GM19452 (cell line): ENCODE results near the gene MPPED2.
"Not testable (repeated sequence)": the region's sequence is repeated elsewhere in the genome, so short reads cannot be mapped to it uniquely, and the experiment has no call there.

Source experiments
- ATAC-seq: cut with Tn5 transposase; IDR thresholded peaks from one replicate; pipeline ENCODE4 v1.9.1; 2021; ENCODE audit not compliant: unreplicated experiment

The MPPED2 gene

DNA sequence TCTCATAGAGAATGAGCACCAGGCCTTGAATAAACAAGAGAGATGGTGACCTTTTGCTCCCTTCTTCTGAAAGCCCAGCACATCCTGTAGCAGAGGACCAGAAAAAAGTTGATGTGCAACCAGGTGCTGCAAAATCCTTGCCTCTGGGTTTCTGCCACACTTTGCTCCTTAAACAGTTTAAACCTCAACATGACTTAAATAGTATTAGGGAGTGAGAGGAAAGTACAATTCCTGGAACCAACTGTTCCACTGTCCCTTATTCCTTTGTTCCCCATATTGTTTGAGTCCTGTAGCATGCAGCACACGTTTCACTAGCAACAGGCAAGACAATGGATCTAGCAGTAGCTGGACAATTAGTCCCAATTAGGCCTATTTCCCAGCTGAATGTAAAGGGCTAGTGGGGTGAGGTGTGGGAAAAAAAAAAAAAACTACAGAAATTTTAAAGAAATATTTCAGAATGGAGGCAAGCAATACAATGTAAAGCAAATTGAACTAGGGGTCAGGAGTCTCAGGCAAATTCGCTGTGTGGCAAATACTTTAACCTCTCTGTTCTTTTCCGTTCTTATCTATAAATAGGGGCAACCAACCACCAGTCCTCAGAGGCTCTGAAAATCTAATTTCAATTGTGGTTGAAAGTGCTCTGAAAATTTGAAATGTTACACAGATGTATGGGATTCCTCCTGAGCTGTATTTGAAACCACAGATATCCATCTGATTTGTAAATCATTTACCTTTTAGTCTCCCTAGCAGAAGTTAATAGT lies 6.6 kb downstream of the MPPED2 start:
- ATAC-seq = no peak

DNA sequence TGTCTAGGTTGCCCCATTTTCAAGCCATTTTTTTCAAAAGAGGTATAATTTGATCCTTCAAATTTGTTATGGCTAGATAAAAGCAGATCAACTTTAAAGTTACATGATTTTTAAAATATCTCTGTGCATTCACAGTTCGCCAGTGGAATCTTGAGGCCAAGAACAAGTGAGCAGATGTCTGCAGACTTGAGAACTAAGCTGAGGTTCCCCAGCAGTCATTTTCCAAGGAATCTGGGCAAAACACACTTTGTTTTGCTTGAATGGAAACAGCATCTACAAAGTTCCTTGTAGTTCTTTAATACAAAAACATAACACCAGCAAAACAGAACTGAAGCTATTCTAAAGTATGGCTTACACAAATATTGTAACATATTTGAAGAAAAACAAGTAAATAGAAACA lies 7.7 kb downstream of the MPPED2 start:
- ATAC-seq = no peak

DNA sequence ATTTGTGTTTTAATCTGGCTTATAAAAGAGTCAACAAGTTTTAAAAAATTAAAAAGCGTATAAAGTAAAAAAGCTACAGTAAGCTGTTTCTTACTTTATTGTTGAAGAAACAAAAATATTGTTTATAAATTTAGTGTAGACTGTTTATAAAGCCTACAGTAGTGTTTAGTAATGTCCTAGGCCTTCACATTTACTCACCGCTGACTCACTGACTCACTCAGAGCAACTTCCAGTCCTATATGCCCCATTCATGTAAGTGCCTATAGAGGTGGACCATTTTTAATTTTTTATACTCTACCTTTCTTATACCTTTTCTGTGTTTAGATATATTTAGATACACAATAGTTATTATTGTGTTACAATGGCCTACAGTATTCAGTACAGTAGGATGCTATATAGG lies 12.2 kb downstream of the MPPED2 start:
- ATAC-seq = no peak

DNA sequence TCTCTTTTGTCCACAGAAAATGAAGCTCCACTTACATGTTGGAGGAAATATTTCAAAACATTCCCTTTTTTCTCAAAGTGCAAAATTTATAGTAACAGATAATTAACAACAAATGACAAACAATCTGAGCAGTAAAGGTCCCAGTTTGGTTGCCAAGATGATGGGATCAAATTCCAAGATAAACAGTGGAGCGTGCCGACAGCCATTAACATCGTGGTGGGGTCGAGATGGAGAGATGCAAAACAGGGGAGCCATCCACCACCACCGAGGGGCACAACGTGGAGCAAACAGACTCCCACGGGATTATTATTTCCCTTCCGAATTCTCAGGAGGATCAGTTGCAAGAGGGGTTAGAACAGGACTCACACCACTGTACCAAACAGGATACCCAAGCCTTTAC lies 17.2 kb downstream of the MPPED2 start:
- ATAC-seq = no peak

- no peak for ATAC-seq
These were observed 18.5 kb downstream of the MPPED2 start for GRCh38 chr11:30567644-30568043.

DNA sequence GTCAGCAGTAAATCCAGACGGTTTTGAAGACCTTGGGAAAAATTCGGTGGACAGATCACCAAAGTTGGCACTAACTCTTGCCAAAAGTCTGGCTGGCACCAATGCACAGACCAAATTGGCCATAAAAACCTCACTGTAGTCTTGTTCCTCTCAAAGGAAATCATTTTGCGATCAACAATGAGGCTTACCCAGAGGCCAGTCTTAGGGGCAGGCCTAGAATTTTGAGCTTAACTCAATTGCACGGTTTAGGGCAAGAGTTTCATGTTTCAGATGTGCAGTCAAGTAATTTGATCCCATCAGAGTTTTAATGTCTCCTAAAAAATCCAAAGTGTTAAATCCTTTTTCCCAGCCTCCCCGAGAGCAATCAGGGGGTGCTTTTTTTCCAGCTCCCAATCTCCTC lies 19.0 kb downstream of the MPPED2 start:
- no peak for ATAC-seq

- ATAC-seq = no peak
These were observed 19.7 kb downstream of the MPPED2 start for GRCh38 chr11:30566482-30566881.

DNA sequence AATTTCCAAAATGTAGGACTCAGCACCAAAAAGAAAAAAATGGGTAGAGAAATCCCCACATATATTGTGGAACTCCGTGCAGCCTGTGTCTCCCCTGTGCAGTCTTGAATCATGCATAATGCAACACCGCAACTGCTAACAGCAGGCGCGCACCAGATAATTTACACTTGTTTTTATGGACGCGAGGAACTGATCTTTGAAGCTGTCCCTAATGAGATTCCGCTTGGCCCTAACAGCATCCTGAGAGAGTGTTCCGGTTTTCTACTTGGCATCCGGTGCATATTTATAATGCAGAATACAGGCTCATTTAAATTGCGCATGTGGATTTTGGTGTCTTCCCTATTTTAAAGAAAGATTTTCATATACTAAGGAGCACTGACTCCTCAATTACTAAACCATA lies 21.1 kb downstream of the MPPED2 start:
- ATAC-seq = no peak

DNA sequence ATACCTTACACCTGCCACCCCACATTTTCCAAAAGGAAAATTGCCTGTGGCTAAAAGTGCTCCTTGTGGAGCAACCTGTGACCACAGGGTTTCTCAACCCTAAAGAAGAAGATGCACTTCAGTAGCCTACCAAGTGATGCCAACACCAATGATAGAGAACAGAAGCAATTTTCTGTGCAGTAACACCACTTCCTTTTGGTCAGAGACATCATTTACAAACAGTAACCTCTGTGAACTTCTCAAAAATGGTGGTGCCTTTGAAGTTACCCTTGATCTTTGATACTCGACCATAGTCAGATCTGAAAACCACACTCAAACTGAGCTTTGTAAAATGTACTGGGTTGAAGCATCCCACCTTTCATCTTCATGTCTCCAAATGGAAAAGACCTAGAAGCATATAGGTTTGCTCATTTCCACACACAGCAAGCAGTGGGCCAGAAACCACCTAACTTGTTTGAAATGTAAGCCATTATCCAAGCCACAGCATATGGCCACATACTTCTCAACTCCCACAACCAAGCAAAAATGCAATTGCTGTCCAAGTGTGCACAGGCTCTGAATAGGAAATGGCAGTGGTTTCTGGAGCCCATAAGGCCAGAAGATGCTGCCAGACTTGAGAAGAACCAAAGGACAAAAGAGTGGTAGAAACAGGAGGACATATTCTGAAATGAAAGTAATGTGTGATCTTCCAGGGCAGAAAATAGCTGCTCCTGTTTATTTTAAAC lies 24.3 kb downstream of the MPPED2 start:
- ATAC-seq = no peak

- no peak for ATAC-seq
These were observed 25.7 kb downstream of the MPPED2 start for GRCh38 chr11:30560206-30561106.

GRCh38 chr11:30559004-30559403 lies 27.1 kb downstream of the MPPED2 start:
- no peak for ATAC-seq

DNA sequence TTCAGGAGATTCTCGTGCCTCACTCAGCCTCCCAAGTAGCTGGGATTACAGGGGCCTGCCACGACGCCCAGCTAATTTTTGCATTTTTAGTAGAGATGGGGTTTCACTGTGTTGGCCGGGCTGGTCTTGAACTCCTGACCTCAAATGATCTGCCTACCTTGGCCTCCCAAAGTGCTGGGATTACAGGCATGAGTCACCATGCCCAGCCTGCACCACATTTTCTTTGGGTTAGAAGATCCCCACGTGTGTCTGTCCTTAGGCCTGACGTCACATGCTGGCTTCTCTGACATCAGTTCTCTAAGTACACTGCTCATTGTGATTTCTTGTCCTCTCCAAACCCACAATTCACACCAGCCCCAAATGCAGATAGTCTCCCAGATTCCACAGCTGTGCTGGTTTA lies 31.6 kb downstream of the MPPED2 start:
- ATAC-seq = not testable (repeated sequence)

- ATAC-seq = no peak
These were observed 32.5 kb downstream of the MPPED2 start for GRCh38 chr11:30553521-30554110.

GRCh38 chr11:30552839-30553238 lies 33.3 kb downstream of the MPPED2 start:
- ATAC-seq = no peak

DNA sequence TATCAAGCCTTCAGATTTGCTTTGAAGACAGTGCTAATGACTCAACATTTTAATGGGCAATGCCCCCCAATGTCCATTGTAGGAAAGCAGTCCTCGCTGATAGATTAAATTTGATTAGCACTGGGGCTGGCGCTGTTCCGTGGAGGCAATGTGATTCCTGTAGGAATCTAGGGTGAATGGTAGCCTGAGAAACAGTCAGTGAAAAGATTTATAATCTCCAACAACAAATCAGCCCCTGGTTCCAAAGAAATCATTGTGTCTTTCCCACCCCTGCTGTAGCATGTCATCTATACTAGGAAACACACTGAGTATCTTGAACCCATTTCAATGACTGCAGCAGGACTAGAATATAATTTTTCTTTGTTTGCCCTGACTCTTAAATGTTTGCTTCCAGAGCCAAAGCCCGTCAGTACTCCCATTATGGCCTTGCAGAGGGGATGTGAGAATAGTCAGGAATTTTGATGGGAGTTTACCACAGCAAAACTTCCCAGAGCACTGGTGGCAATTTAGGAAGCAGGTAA lies 36.1 kb downstream of the MPPED2 start:
- ATAC-seq = no peak

- no peak for ATAC-seq
These were observed 36.6 kb downstream of the MPPED2 start for GRCh38 chr11:30549565-30549964.

- no peak for ATAC-seq
These were observed 39.8 kb downstream of the MPPED2 start for GRCh38 chr11:30546334-30546733.

- ATAC-seq = no peak
These were observed 40.6 kb downstream of the MPPED2 start for GRCh38 chr11:30545507-30545906.

GRCh38 chr11:30543066-30543465 lies 43.1 kb downstream of the MPPED2 start:
- ATAC-seq = no peak

DNA sequence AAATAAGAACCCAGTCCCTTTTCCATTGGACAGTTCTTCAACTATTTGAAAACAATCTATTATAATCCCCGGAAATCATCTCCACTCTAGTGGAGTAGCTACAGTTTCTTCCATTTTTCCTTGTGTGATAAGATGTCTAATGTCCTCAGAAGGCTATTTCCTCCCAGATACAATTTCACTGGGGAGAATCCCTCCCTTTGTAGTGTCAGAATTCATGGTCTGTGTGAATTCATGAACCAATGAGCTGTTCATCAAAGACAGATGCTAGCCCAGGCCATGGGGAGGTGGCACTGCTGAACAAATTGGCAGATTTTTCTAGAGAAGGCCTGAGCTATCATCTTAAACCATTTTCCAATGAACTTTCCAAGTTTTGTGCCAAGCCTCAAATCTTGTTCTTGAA lies 45.4 kb downstream of the MPPED2 start:
- ATAC-seq = no peak

DNA sequence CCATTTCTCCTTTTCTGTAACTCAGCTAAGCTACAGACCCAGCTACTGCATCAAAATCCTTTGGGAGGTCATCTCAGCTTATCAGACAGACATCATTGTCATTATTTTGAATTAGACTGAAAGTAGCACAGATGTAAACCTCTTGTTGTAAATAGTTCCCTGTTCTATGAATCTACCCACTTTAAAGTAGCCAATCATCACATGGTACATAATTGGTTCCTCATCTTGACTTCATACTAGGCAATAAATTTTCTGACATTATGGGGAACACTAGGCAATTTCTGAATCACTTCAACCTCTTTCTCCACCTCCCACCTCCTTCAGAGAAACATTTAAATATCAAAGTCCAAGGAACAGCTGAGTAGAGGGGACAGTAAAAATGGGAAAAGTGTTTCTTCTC lies 47.9 kb downstream of the MPPED2 start:
- no peak for ATAC-seq
